Activated naive CD8-positive, alpha-beta T cell treated with anti-CD3 and anti-CD28 coated beads for 36 hours (primary cell): ENCODE results near the gene PCDHGA1. TPM values are rescaled to one million over a fixed set of nuclear protein-coding genes. Genes with fewer than 3 reads are reported as not detected.
A peak's percentile ranks its signal among the peaks of the same experiment; 100 is the strongest.
"Not testable (repeated sequence)": the region's sequence is repeated elsewhere in the genome, so short reads cannot be mapped to it uniquely, and the experiment has no call there.

Experiments
- DNase-seq: peaks from one replicate; pipeline ENCODE4 v3.0.0; 2021
- H3K27ac Mint-ChIP-seq: one replicate; pipeline ENCODE4 v1.8.0; 2022; ENCODE audit warnings: mild to moderate bottlenecking, moderate library complexity, mixed read lengths
- H3K27me3 Mint-ChIP-seq: one replicate; pipeline ENCODE4 v1.8.0; 2022; ENCODE audit warnings: mild to moderate bottlenecking, mixed read lengths
- H3K36me3 Mint-ChIP-seq: one replicate; pipeline ENCODE4 v1.8.0; 2021; ENCODE audit warnings: mild to moderate bottlenecking, mixed read lengths
- H3K4me1 Mint-ChIP-seq: one replicate; pipeline ENCODE4 v1.8.0; 2021; ENCODE audit warnings: mixed read lengths
- H3K4me3 Mint-ChIP-seq: one replicate; pipeline ENCODE4 v1.8.0; 2022; ENCODE audit warnings: mild to moderate bottlenecking, moderate library complexity, mixed read lengths
- H3K9me3 Mint-ChIP-seq: one replicate; pipeline ENCODE4 v1.8.0; 2022; ENCODE audit warnings: mixed read lengths
- total RNA-seq, 2 experiments: library from RNA; stranded (reverse); gene quantifications; one replicate each; pipeline ENCODE4 v1.2.3, GENCODE V29; 2021

The PCDHGA1 gene
- total RNA-seq, 2 experiments from 2014 or later: not detected

GRCh38 chr5:141340781-141341354, 10.6 kb downstream of the PCDHGA1 start:
- Mint-ChIP-seq H3K9me3 (peaks cover 45% of the 10 kb centered on the region), H3K27me3 (peaks cover 91% of the 10 kb centered on the region), H3K36me3 (peaks cover 18% of the 10 kb centered on the region)
- DNase-seq, H3K4me3 Mint-ChIP-seq, H3K27ac Mint-ChIP-seq, H3K4me1 Mint-ChIP-seq: not testable (repeated sequence)

DNA sequence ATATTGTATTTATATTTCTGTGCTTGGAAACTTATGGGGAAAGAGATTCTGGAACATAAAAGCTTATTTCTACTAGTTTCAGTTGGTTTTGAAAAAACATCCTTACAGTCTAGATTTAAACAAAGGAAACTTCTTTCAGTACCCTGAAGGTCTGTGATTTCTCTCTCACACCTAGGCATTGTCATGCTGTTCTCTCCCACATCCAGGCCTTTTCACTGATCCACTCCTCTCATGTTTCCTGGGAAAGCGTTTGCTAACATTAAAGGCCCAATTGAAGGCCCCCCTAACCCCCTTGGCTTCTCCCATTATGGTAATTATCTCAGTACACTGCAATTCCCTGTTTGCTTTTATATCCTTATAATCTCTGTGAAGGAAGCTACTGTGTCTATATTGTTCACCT, 12.5 kb downstream of the PCDHGA1 start:
- no peak for DNase-seq
- Mint-ChIP-seq H3K27me3 (peaks cover 90% of the 10 kb centered on the region), H3K4me3 (no peak overlapping the region), H3K9me3 (peaks cover 34% of the 10 kb centered on the region), H3K4me1 (peaks cover 2% of the 10 kb centered on the region), H3K36me3 (peaks cover 17% of the 10 kb centered on the region), H3K27ac (no peak overlapping the region)

GRCh38 chr5:141343242-141343952, 13.1 kb downstream of the PCDHGA1 start, which contains the start of gene PCDHGA3:
Gene PCDHGA3, plus strand, starts transcription at chr5:141343829. Its CDS starts 205 bp downstream, at chr5:141344034.
- DNase-seq: no peak
- Mint-ChIP-seq H3K9me3 (peaks cover 28% of the 10 kb centered on the region), H3K4me3 (peak within 1 kb of the TSS; percentile 29), H3K36me3 (peaks cover 17% of the 10 kb centered on the region), H3K27ac (no peak within 1 kb of the TSS), H3K4me1 (peaks cover 2% of the 10 kb centered on the region), H3K27me3 (peaks cover 87% of the 10 kb centered on the region)

- H3K36me3 Mint-ChIP-seq: peaks cover 17% of the 10 kb centered on the region
- peaks cover 24% of the 10 kb centered on the region for H3K9me3 Mint-ChIP-seq
- H3K27ac Mint-ChIP-seq: no peak overlapping the region
- peaks cover 87% of the 10 kb centered on the region for H3K27me3 Mint-ChIP-seq
- no peak for DNase-seq
- peaks cover 2% of the 10 kb centered on the region for H3K4me1 Mint-ChIP-seq
- peak overlapping the region; percentile 29 for H3K4me3 Mint-ChIP-seq
Measured at GRCh38 chr5:141343953-141344463, 13.7 kb downstream of the PCDHGA1 start.

DNA sequence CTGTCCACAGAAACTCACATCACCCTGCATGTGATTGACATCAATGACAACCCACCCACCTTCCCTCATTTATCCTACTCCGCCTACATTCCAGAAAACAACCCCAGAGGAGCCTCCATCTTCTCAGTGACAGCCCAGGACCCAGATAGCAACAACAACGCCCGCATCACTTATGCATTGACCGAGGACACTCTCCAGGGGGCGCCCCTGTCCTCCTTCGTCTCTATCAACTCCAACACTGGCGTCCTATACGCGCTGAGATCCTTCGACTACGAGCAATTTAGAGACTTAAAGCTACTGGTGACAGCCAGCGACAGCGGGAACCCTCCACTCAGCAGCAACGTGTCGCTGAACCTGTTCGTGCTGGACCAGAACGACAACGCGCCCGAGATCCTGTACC, 15.0 kb downstream of the PCDHGA1 start:
- Mint-ChIP-seq H3K27me3 (peaks cover 85% of the 10 kb centered on the region), H3K4me3 (no peak overlapping the region), H3K4me1 (peaks cover 2% of the 10 kb centered on the region), H3K9me3 (peaks cover 22% of the 10 kb centered on the region), H3K36me3 (peaks cover 18% of the 10 kb centered on the region), H3K27ac (no peak overlapping the region)
- no peak for DNase-seq

- H3K9me3 Mint-ChIP-seq: peaks cover 21% of the 10 kb centered on the region
- peaks cover 17% of the 10 kb centered on the region for H3K36me3 Mint-ChIP-seq
- H3K27ac Mint-ChIP-seq, H3K4me3 Mint-ChIP-seq, DNase-seq, H3K4me1 Mint-ChIP-seq: not testable (repeated sequence)
- H3K27me3 Mint-ChIP-seq: peaks cover 88% of the 10 kb centered on the region
Measured at GRCh38 chr5:141346017-141346416, 15.7 kb downstream of the PCDHGA1 start.

DNA sequence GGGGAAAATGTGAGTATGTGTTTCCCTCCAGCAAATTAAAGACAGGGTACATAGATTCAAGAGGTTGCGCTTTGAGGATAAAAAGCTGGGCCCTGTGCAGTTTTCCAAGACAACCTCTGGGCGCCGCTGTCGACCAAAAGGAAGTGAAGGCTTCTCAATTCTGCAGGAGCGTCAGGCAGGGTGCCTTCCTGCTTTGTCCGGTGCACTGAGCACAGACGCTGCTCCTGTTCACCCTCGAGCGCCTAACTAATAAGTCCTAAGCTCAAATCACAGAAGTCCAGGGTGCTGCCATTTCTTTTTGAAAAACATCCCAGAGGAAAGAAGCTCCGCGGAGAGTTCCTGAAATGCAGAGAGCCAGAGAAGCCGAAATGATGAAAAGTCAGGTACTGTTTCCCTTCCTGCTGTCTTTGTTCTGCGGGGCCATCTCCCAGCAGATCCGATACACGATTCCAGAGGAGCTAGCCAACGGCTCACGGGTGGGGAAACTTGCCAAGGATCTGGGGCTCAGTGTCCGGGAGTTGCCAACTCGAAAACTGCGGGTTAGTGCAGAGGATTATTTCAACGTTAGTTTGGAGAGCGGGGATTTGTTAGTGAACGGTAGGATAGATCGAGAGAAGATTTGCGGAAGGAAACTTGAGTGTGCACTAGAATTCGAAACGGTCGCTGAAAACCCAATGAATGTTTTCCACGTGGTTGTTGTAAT, 19.8 kb downstream of the PCDHGA1 start, which contains the start of gene PCDHGB1:
Gene PCDHGB1, plus strand, starts transcription at position 183 of the 703 bp plus-strand sequence. Its CDS starts 162 bp downstream, at position 345.
- H3K27me3 Mint-ChIP-seq: peaks cover 85% of the 10 kb centered on the region
- H3K4me1 Mint-ChIP-seq: no peaks in the 10 kb centered on the region
- peaks cover 19% of the 10 kb centered on the region for H3K9me3 Mint-ChIP-seq
- peaks cover 16% of the 10 kb centered on the region for H3K36me3 Mint-ChIP-seq
- H3K4me3 Mint-ChIP-seq: peak within 1 kb of the TSS; percentile 26
- no peak within 1 kb of the TSS for H3K27ac Mint-ChIP-seq
- DNase-seq: no peak

DNA sequence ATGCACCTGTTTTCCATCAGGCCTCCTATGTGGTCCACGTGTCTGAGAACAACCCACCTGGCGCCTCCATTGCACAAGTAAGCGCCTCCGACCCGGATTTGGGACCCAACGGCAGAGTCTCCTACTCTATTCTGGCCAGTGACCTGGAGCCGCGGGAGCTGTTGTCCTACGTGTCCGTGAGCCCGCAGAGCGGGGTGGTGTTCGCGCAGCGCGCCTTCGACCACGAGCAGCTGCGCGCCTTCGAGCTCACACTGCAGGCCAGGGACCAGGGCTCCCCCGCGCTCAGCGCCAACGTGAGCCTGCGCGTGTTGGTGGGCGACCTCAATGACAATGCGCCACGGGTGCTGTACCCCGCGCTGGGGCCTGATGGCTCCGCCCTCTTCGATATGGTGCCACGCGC, 21.3 kb downstream of the PCDHGA1 start:
- no peak overlapping the region for H3K4me3 Mint-ChIP-seq
- peaks cover 17% of the 10 kb centered on the region for H3K36me3 Mint-ChIP-seq
- DNase-seq: no peak
- H3K27ac Mint-ChIP-seq: no peak overlapping the region
- H3K4me1 Mint-ChIP-seq: no peaks in the 10 kb centered on the region
- peaks cover 25% of the 10 kb centered on the region for H3K9me3 Mint-ChIP-seq
- H3K27me3 Mint-ChIP-seq: peaks cover 88% of the 10 kb centered on the region

GRCh38 chr5:141354900-141355469, 24.7 kb downstream of the PCDHGA1 start, which contains the start of gene PCDHGA4:
Gene PCDHGA4, plus strand, starts transcription at chr5:141355021. Its CDS starts 87 bp downstream, at chr5:141355108.
- H3K4me3 Mint-ChIP-seq: no peak within 1 kb of the TSS
- DNase-seq: no peak
- peaks cover 91% of the 10 kb centered on the region for H3K27me3 Mint-ChIP-seq
- H3K4me1 Mint-ChIP-seq: peaks cover 2% of the 10 kb centered on the region
- H3K9me3 Mint-ChIP-seq: peaks cover 33% of the 10 kb centered on the region
- no peak within 1 kb of the TSS for H3K27ac Mint-ChIP-seq
- peaks cover 20% of the 10 kb centered on the region for H3K36me3 Mint-ChIP-seq

GRCh38 chr5:141355641-141356040, 25.3 kb downstream of the PCDHGA1 start:
- Mint-ChIP-seq H3K4me3 (no peak overlapping the region), H3K27me3 (peaks cover 91% of the 10 kb centered on the region), H3K27ac (no peak overlapping the region), H3K4me1 (peaks cover 3% of the 10 kb centered on the region), H3K9me3 (peaks cover 37% of the 10 kb centered on the region), H3K36me3 (peaks cover 18% of the 10 kb centered on the region)
- no peak for DNase-seq

GRCh38 chr5:141356133-141356532, 25.8 kb downstream of the PCDHGA1 start:
- H3K4me3 Mint-ChIP-seq: no peak overlapping the region
- peaks cover 91% of the 10 kb centered on the region for H3K27me3 Mint-ChIP-seq
- H3K27ac Mint-ChIP-seq: no peak overlapping the region
- DNase-seq: no peak
- H3K36me3 Mint-ChIP-seq: peaks cover 23% of the 10 kb centered on the region
- peaks cover 42% of the 10 kb centered on the region for H3K9me3 Mint-ChIP-seq
- H3K4me1 Mint-ChIP-seq: peaks cover 5% of the 10 kb centered on the region

DNA sequence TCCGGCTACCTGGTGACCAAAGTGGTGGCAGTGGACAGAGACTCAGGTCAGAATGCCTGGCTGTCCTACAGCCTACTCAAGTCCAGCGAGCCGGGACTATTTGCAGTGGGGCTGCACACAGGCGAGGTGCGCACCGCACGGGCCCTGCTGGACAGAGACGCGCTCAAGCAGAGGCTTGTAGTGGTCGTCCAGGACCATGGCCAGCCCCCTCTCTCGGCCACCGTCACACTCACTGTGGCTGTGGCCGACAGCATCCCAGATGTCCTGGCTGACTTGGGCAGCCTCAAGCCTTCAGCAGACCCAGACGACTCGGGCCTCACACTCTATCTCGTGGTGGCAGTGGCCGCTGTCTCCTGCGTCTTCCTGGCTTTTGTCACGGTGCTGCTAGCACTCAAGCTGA, 26.6 kb downstream of the PCDHGA1 start:
- Mint-ChIP-seq H3K4me3 (no peak overlapping the region), H3K27me3 (peaks cover 90% of the 10 kb centered on the region), H3K9me3 (peaks cover 44% of the 10 kb centered on the region), H3K36me3 (peaks cover 27% of the 10 kb centered on the region), H3K27ac (no peak overlapping the region), H3K4me1 (peaks cover 5% of the 10 kb centered on the region)
- DNase-seq: no peak

- peak within 1 kb of the TSS; percentile 75 for H3K4me3 Mint-ChIP-seq
- peaks cover 93% of the 10 kb centered on the region for H3K27me3 Mint-ChIP-seq
- peaks cover 49% of the 10 kb centered on the region for H3K9me3 Mint-ChIP-seq
- peak within 1 kb of the TSS; percentile 3 for H3K27ac Mint-ChIP-seq
- peaks cover 5% of the 10 kb centered on the region for H3K4me1 Mint-ChIP-seq
- H3K36me3 Mint-ChIP-seq: peaks cover 36% of the 10 kb centered on the region
- DNase-seq: no peak
Measured at GRCh38 chr5:141359790-141360426, 29.6 kb downstream of the PCDHGA1 start, which contains the start of gene PCDHGB2. Gene PCDHGB2, plus strand, starts transcription at chr5:141359994. Its CDS starts 142 bp downstream, at chr5:141360136.

- H3K36me3 Mint-ChIP-seq: peaks cover 40% of the 10 kb centered on the region
- no peak overlapping the region for H3K4me3 Mint-ChIP-seq
- H3K4me1 Mint-ChIP-seq: peaks cover 5% of the 10 kb centered on the region
- H3K27me3 Mint-ChIP-seq: peaks cover 93% of the 10 kb centered on the region
- H3K9me3 Mint-ChIP-seq: peaks cover 53% of the 10 kb centered on the region
- H3K27ac Mint-ChIP-seq: no peak overlapping the region
- DNase-seq: no peak
Measured at GRCh38 chr5:141360685-141361084, 30.4 kb downstream of the PCDHGA1 start.
